DND-41 (cell line): ENCODE results near the gene SOX2.

Experiments
- CTCF ChIP-seq: IDR thresholded peaks from 2 replicates; pipeline ENCODE4 v1.5.1; 2012; ENCODE audit warnings: borderline replicate concordance, low read length, moderate library complexity, mild to moderate bottlenecking; ENCODE audit not compliant: poor library complexity, severe bottlenecking; ENCODE audit errors: extremely low read depth
- EZH2 ChIP-seq: IDR thresholded peaks from 3 replicates; pipeline ENCODE4 v1.6.1; 2012; ENCODE audit warnings: borderline replicate concordance, low read depth, mild to moderate bottlenecking, moderate library complexity, low read length, inconsistent platforms; ENCODE audit not compliant: severe bottlenecking

- TF ChIP-seq CTCF (no peak), EZH2 (no peak)
Measured at GRCh38 chr3:181711325-181712135, at the start of gene SOX2.
